ENCODE measurements around the gene PEAR1. TPM values are rescaled to one million over a fixed set of nuclear protein-coding genes. Genes with fewer than 3 reads are reported as not detected.

Gene PEAR1
- total and polyA plus RNA-seq, 4 experiments from 2014 or later = 0.32 to 0.36 TPM; not detected in 2

DNA sequence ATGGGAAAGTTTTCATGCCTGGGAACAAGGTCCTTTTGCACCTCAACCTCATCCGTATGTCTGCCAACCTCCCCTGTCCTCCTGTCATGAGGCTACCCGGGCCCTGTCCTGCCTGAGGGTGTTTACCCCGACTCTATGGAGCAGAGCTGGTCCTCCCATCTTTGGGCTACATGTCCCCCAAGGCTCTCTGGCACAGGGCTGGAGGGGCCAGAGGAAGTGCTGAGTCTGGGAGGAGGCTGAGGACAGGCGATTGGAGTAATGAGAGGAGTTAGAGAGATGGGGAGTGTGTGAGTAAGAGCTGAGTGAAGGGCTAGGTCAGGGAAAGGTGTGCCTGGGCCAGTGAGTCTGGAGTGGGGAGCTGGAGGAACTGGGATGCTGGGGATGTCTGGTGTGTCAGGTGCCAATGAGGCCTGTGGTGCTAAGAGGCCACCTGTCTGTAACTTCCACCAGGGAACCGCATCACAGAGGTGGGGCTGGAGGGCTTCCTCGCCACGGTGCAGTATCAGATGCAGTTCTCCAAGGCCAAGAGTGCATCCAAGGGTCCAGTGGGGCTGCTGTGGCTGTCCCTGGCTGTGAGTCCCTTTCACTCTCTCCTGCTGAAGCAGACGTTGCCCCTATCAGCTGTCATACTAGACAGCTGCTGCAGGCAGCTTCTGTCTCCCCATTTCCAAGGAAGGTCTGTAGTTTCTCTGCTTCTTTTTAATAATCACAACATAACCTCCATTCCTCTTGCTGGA lies 38.6 kb downstream of the PEAR1 start:
- Histone ChIP-seq H3K4me3 (ENCODE audit: low read length in 2 of 2) (no peak overlapping the region), H3K9me3 (ENCODE audit: control insufficient read depth in 1 of 2, low read length in 2 of 2) (no peaks in the 10 kb centered on the region), H3K27ac (ENCODE audit: low read depth, low read length) (no peak overlapping the region), H3K36me3 (ENCODE audit: insufficient read depth, low read length) (no peaks in the 10 kb centered on the region), H3K4me1 (ENCODE audit: insufficient read depth, low read length) (peaks cover 10% of the 10 kb centered on the region), H3K27me3 (ENCODE audit: insufficient read depth, low read length) (peaks cover 11% of the 10 kb centered on the region)
- no peak for DNase-seq
- Mint-ChIP-seq H3K27ac (no peak overlapping the region), H3K27me3 (peaks cover 21 to 49% of the 10 kb centered on the region in 2 donors), H3K9me3 (no peaks in the 10 kb centered on the region), H3K4me1 (peaks cover 4 to 17% (median 11%) of the 10 kb centered on the region in 4 donors), H3K36me3 (no peaks in the 10 kb centered on the region), H3K4me3 (peak overlapping the region in 1 of 8 donors; percentile 7)
- intact Hi-C loops (cut with micrococcal nuclease) = no loop called here
- ChIA-PET POLR2A (ENCODE audit: partially characterized antibody) (no interaction called here), CTCF (ENCODE audit: partially characterized antibody) (interaction anchor here (0.9 to 1.6 kb wide), 3 partner anchors 38 to 42 kb away, joined by 3 to 4 read pairs (median 3); no protein-coding TSS in a partner anchor)

DNA sequence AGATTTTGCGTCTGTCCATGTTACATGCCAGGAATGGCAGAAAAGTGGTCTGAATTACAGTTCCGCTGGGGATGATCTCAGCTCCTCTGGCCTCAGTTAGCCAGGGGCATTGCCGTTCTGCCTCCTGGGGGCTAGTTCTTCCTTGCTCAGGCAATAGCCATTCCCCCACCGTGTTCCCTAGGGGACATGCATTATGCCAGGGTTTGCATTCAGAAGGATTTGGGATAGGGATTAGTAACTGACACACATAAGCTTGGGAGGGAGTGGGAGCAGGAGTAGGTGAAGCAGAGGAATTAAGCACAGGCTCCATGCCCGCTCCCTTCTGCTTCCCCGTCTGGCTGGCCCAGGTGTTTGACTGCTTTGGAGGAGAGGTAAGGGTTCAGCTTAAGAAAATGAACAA lies 39.6 kb downstream of the PEAR1 start:
- DNase-seq = no peak
- Histone ChIP-seq H3K4me3 (ENCODE audit: low read length in 2 of 2) (no peak overlapping the region), H3K27me3 (ENCODE audit: insufficient read depth, low read length) (peaks cover 7% of the 10 kb centered on the region), H3K9me3 (ENCODE audit: control insufficient read depth in 1 of 2, low read length in 2 of 2) (no peaks in the 10 kb centered on the region), H3K27ac (ENCODE audit: low read depth, low read length) (no peak overlapping the region), H3K4me1 (ENCODE audit: insufficient read depth, low read length) (peaks cover under 1% of the 10 kb centered on the region), H3K36me3 (ENCODE audit: insufficient read depth, low read length) (no peaks in the 10 kb centered on the region)
- peak overlapping the region in 1 of 7 donors; percentile 65 for H3K27ac Mint-ChIP-seq
- intact Hi-C loops (cut with micrococcal nuclease) = no loop called here
- ChIA-PET POLR2A (ENCODE audit: partially characterized antibody) (no interaction called here), CTCF (ENCODE audit: partially characterized antibody) (no interaction called here)
- H3K36me3 Mint-ChIP-seq = peaks cover under 1% of the 10 kb centered on the region in 2 donors
- H3K27me3 Mint-ChIP-seq = peaks cover 16 to 41% of the 10 kb centered on the region in 2 donors
- peaks cover 2 to 9% (median 5%) of the 10 kb centered on the region in 4 donors for H3K4me1 Mint-ChIP-seq
- H3K9me3 Mint-ChIP-seq = no peaks in the 10 kb centered on the region
- H3K4me3 Mint-ChIP-seq = no peak overlapping the region

DNA sequence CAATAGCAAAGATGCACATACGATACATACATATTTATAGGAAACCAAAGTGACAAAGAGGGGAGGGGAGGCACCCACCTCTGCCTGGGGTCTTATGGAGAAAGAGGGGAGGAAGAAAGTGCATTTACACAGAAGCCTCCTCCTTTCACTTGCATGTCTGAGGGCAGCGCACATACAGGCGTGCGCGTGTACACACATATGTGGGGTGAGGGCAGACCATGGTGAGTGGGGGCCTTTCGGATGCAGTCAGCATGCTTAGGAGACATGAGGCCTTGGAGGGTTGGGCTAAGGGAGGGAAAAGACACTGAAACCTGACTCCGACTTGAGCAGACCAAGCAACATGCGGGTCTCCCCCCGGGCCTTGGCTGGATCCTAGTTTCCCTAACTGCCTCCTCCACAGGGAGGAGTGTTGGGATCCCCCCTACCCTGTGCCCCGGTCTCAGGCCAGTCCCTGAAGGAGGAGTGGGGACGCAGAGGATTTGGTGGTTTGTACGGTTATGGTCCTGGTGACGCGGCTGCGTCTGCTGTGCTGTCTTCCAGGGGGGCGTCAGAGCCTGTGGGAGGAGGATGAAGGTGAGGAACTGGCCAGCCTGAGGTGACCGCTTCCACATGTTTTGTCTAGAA lies 42.1 kb downstream of the PEAR1 start:
- H3K4me3 ChIP-seq (ENCODE audit: low read length in 2 of 2) = no peak overlapping the region
- CTCF ChIA-PET (ENCODE audit: partially characterized antibody) = no interaction called here
- no peak overlapping the region for H3K4me3 Mint-ChIP-seq

DNA sequence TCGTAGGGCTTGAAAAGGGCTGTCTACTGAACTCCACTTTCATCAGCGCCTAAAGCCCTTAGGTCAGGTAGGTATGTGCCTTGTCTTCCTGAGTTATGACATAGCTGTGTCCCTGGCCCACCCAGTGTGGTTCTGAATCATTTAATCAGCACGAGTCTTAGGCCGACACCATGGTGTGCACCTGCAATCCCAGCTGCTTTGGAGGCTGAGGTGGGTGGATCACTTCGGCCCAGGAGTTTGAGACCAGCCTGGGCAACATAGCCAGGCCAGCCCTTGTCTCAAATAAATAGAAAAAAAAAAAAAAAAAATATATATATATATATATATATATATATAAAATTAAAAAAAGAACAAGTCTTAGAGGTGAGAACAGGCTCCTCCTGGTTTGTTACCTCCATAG lies 42.7 kb downstream of the PEAR1 start:
- POLR2A ChIA-PET (ENCODE audit: partially characterized antibody) = no interaction called here
- Mint-ChIP-seq H3K27me3 (peaks cover 3 to 24% of the 10 kb centered on the region in 2 donors), H3K4me1 (peaks cover 0 to 5% (median 3%) of the 10 kb centered on the region in 4 donors)

More for the DNA sequence above, 42.1 kb downstream of the PEAR1 start:
- no peak for DNase-seq
- Mint-ChIP-seq H3K4me1 (peaks cover 0 to 7% (median 3%) of the 10 kb centered on the region in 4 donors), H3K36me3 (peaks cover 11 to 12% of the 10 kb centered on the region in 2 donors), H3K27me3 (peaks cover 9 to 30% of the 10 kb centered on the region in 2 donors), H3K27ac (no peak overlapping the region), H3K9me3 (no peaks in the 10 kb centered on the region)
- H3K9me3 ChIP-seq (ENCODE audit: control insufficient read depth in 1 of 2, low read length in 2 of 2) = no peaks in the 10 kb centered on the region
- intact Hi-C loops (cut with micrococcal nuclease) = no loop called here
- H3K27ac ChIP-seq (ENCODE audit: low read depth, low read length) = no peak overlapping the region
- POLR2A ChIA-PET (ENCODE audit: partially characterized antibody) = no interaction called here
- peaks cover 21% of the 10 kb centered on the region for H3K36me3 ChIP-seq (ENCODE audit: insufficient read depth, low read length)
- H3K27me3 ChIP-seq (ENCODE audit: insufficient read depth, low read length) = no peaks in the 10 kb centered on the region
- no peaks in the 10 kb centered on the region for H3K4me1 ChIP-seq (ENCODE audit: insufficient read depth, low read length)

DNA sequence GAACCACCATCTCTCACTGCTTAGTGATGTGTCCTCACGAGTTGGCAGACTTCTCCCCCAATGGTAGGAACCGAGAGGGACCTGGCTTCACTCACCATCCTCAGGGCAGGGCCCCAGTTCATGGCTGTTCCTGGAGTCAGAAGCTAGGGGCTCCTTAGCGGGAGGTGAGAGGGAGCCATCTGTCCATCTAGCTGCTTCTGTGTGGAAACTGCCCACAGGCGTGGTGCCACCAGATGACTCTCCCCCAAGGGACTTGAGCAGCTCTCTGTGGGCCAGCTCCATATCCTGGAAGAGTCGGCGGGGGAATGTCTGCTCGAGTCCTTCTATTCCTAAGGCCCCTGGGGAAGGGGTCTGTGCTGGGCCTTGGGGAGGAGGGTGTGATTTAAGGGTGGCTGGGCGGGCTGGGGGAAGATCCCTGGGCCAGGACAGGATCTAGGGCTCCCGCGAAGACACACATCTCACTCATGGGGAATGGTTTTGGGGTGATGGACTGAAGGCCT lies 43.3 kb downstream of the PEAR1 start:
- DNase-seq = no peak
- intact Hi-C loops (cut with micrococcal nuclease) = no loop called here
- ChIA-PET CTCF (ENCODE audit: partially characterized antibody) (interaction anchor here (1.8 kb wide), 1 partner anchor 9 kb away, joined by 6 read pairs; no protein-coding TSS in a partner anchor), POLR2A (ENCODE audit: partially characterized antibody) (no interaction called here)
- H3K27ac Mint-ChIP-seq = peak overlapping the region in 1 of 7 donors; percentile 52
- no peaks in the 10 kb centered on the region for H3K9me3 Mint-ChIP-seq
- no peaks in the 10 kb centered on the region for H3K9me3 ChIP-seq (ENCODE audit: control insufficient read depth in 1 of 2, low read length in 2 of 2)
- peaks cover 0 to 1% (median under 1%) of the 10 kb centered on the region in 4 donors for H3K4me1 Mint-ChIP-seq
- H3K4me3 Mint-ChIP-seq = no peak overlapping the region
- no peaks in the 10 kb centered on the region for H3K27me3 ChIP-seq (ENCODE audit: insufficient read depth, low read length)
- H3K4me3 ChIP-seq (ENCODE audit: low read length in 2 of 2) = no peak overlapping the region
- no peaks in the 10 kb centered on the region for H3K4me1 ChIP-seq (ENCODE audit: insufficient read depth, low read length)
- peaks cover 26% of the 10 kb centered on the region for H3K36me3 ChIP-seq (ENCODE audit: insufficient read depth, low read length)
- peaks cover 16 to 17% of the 10 kb centered on the region in 2 donors for H3K36me3 Mint-ChIP-seq
- no peak overlapping the region for H3K27ac ChIP-seq (ENCODE audit: low read depth, low read length)
- H3K27me3 Mint-ChIP-seq = peaks cover 2 to 18% of the 10 kb centered on the region in 2 donors

More for the DNA sequence above, 42.7 kb downstream of the PEAR1 start:
- intact Hi-C loops (cut with micrococcal nuclease) = no loop called here
- no peaks in the 10 kb centered on the region for H3K27me3 ChIP-seq (ENCODE audit: insufficient read depth, low read length)
- DNase-seq = no peak
- no peak overlapping the region for H3K4me3 ChIP-seq (ENCODE audit: low read length in 2 of 2)
- Mint-ChIP-seq H3K9me3 (no peaks in the 10 kb centered on the region), H3K27ac (no peak overlapping the region), H3K36me3 (peaks cover 12 to 16% of the 10 kb centered on the region in 2 donors), H3K4me3 (no peak overlapping the region)
- no peak overlapping the region for H3K27ac ChIP-seq (ENCODE audit: low read depth, low read length)
- H3K4me1 ChIP-seq (ENCODE audit: insufficient read depth, low read length) = no peaks in the 10 kb centered on the region
- CTCF ChIA-PET (ENCODE audit: partially characterized antibody) = interaction anchor here (1.8 kb wide), 1 partner anchor 8 kb away, joined by 6 read pairs; no protein-coding TSS in a partner anchor
- H3K36me3 ChIP-seq (ENCODE audit: insufficient read depth, low read length) = peaks cover 26% of the 10 kb centered on the region
- H3K9me3 ChIP-seq (ENCODE audit: control insufficient read depth in 1 of 2, low read length in 2 of 2) = no peaks in the 10 kb centered on the region

DNA sequence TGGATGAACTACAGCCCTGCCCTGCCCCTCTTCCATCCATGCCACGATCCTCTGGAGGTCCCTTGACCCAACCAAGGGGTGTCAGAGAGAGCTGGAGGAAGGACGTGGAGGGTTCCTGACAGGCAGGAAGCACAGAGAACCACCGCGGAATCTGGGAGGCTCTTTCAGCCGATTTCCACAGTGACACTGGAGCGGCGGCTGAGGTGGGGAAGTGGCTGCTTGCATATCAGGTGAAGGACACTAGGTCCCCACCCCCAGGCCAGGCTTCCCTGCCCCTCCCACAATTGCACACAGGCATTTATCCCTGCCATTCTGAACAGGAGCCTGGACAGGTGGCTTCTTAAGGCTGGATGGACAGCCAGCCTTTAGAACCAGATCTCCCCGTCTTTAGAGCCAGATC lies 44.4 kb downstream of the PEAR1 start:
- intact Hi-C loops (cut with micrococcal nuclease) = no loop called here
- Mint-ChIP-seq H3K4me3 (no peak overlapping the region), H3K9me3 (no peaks in the 10 kb centered on the region), H3K27me3 (peaks cover 2 to 9% of the 10 kb centered on the region in 2 donors), H3K4me1 (peaks cover 0 to 1% (median 0%) of the 10 kb centered on the region in 4 donors), H3K27ac (no peak overlapping the region), H3K36me3 (peaks cover 17 to 23% of the 10 kb centered on the region in 2 donors)
- ChIA-PET POLR2A (ENCODE audit: partially characterized antibody) (no interaction called here), CTCF (ENCODE audit: partially characterized antibody) (interaction anchor here (1.8 kb wide), 1 partner anchor 10 kb away, joined by 6 read pairs; no protein-coding TSS in a partner anchor)
- Histone ChIP-seq H3K36me3 (ENCODE audit: insufficient read depth, low read length) (peaks cover 26% of the 10 kb centered on the region), H3K4me1 (ENCODE audit: insufficient read depth, low read length) (no peaks in the 10 kb centered on the region), H3K27me3 (ENCODE audit: insufficient read depth, low read length) (no peaks in the 10 kb centered on the region), H3K27ac (ENCODE audit: low read depth, low read length) (no peak overlapping the region), H3K4me3 (ENCODE audit: low read length in 2 of 2) (no peak overlapping the region), H3K9me3 (ENCODE audit: control insufficient read depth in 1 of 2, low read length in 2 of 2) (no peaks in the 10 kb centered on the region)
- DNase-seq = no peak

DNA sequence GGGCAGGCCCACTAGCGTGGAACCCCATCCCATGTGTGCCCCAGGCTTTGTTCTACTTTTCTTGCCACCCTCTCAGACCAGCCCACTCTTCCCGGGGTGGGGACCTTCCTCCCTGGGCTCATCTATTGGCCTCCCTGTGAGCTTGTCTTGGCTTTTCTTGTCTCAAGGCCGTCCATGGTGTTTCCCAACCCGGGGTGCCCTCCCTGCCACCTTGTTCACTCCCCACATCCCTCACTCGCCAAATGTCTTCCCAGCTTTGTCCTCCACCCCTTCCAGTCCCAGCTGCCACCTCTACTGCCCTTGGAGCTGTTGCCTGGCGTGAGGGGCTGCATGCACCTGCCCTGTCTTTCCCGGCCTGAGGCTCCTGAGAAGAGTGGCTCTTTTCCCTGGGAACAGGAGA lies 45.3 kb downstream of the PEAR1 start:
- Histone ChIP-seq H3K27me3 (ENCODE audit: insufficient read depth, low read length) (no peaks in the 10 kb centered on the region), H3K9me3 (ENCODE audit: control insufficient read depth in 1 of 2, low read length in 2 of 2) (no peaks in the 10 kb centered on the region), H3K4me3 (ENCODE audit: low read length in 2 of 2) (no peak overlapping the region), H3K27ac (ENCODE audit: low read depth, low read length) (no peak overlapping the region), H3K4me1 (ENCODE audit: insufficient read depth, low read length) (no peaks in the 10 kb centered on the region), H3K36me3 (ENCODE audit: insufficient read depth, low read length) (peaks cover 30% of the 10 kb centered on the region)
- H3K27ac Mint-ChIP-seq = peak overlapping the region in 1 of 7 donors; percentile 57
- H3K36me3 Mint-ChIP-seq = peaks cover 21 to 29% of the 10 kb centered on the region in 2 donors
- H3K27me3 Mint-ChIP-seq = peaks cover 0 to 2% of the 10 kb centered on the region in 2 donors
- no peak for DNase-seq
- intact Hi-C loops (cut with micrococcal nuclease) = no loop called here
- peaks cover 0 to 1% (median 0%) of the 10 kb centered on the region in 4 donors for H3K4me1 Mint-ChIP-seq
- ChIA-PET CTCF (ENCODE audit: partially characterized antibody) (no interaction called here), POLR2A (ENCODE audit: partially characterized antibody) (no interaction called here)
- no peaks in the 10 kb centered on the region for H3K9me3 Mint-ChIP-seq
- H3K4me3 Mint-ChIP-seq = no peak overlapping the region
